ENCODE measurements around the gene RPS6KL1.
"Not testable (repeated sequence)": the region's sequence is repeated elsewhere in the genome, so short reads cannot be mapped to it uniquely, and the experiment has no call there.

The RPS6KL1 gene

DNA sequence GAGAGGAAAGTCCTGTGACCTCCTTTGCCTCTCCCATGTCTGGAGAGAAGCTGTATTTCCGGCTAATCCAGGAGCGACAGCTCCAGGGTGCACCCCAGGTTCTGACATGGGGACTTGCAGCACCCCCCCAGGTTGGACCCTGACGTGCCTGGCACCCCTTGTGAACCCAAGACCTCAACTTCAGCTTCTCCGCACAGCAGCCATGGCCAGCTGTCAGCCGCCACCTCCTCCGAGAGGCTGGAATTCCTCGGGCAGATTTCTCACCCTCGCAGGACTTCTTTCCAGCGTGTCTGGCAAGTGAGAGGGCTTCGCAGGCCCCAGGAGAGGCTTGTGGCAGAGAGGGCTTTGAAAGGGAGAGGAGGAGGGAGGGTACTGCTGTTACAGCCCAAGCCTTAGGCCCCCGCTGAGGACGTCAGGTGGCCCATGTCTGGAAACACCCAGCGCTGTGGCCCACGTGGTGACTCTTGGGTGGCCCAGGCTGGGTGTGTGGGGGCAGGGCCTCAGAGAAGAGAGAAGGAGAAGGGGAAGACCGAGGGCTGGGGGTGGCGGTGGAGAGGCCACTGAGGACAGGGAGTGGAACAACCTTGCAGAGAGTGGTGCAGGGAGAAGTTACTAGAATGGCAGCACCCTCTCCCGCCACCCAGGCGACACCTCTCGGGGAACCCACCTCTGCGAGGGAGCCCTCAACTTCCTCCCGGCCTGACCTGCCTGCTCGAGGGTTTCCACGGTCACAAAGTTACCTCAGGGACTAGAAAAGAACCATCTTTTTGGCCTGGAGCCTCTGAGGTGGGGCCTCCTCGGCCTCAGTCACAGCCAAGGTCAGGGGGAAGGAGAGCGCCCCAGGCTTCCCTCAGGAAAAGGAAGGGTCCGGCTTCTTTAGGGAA, 11.7 kb upstream of the RPS6KL1 start:
- DNase-seq, result no peak

DNA sequence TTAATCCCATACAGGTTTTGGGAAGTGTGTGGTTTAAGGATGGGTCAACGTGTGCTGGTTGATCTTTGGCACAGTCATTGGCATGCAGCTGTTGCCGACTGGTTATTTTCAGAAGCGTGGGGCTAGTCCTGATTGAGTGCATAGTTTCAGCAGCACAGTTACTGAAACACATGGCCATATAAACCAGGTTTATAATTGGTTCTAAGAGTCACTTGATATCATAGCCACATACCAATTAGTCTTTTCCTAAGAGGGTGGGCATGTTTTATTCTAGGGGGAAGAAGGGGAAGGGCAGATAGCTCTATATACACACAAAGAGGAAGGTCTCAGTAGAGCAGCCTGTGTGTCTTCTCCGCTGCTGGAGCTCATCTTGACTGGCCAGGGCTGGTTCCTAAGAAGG, 11.0 kb upstream of the RPS6KL1 start:
- no peak for DNase-seq

DNA sequence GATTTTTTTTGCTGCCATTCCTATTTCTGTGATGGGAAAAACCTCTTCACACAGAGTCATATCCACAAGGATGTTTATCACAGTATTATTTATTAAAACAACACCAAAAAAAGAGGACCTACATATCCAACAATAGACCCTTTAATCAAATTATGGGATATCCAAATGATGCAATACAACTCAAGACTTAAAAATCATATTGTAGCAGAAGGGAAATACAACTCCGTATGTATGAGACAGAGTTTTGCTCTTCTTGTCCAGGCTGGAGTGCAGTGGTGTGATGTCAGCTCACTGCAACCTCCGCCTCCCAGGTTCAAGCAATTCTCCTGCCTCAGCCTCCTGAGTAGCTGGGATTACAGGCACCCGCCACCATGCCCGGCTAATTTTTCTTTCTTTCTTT, 9.9 kb upstream of the RPS6KL1 start:
- not testable (repeated sequence) for DNase-seq

DNA sequence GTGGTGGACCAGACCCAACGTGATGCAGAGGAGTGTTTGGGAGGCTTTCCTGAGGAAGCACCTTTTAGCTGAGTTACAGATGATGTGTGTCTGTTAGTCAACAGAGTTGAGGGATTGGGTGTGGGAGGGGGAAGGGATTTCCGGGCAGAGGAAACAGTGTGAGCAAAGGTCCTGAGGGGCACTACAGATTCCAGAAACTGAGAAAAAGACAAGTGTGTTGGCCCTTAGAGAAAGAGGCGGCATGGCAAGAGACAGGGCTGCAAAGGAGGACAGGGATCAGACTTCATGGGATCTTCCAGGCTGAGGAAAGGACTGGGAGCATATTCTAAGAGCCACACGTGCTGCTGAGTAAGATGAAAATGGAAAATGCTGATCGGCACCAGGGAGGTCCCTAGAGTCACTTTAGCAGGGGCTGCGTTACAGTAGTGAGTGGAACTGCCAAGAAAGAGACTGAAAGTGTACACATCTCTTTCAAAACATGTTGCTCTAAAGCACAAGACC, 9.4 kb upstream of the RPS6KL1 start:
- DNase-seq, result no peak

DNA sequence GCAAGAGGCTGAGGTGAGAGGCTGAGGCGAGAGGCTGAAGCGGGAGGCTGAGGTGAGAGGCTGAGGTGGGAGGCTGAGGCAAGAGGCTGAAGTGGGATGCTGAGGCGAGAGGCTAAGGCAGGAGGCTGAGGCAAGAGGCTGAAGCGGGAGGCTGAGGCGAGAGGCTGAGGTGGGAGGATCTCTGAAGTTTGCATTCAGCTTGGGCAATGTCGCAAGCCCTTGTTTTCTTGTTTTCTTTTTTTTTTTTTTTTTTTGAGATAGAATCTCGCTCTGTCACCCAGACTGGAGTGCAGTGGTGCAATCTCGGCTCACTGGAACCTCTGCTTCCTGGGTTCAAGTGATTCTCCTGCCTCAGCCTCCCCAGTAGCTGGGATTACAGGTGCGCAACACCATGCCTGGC, 8.7 kb upstream of the RPS6KL1 start:
- DNase-seq, result not testable (repeated sequence)

DNA sequence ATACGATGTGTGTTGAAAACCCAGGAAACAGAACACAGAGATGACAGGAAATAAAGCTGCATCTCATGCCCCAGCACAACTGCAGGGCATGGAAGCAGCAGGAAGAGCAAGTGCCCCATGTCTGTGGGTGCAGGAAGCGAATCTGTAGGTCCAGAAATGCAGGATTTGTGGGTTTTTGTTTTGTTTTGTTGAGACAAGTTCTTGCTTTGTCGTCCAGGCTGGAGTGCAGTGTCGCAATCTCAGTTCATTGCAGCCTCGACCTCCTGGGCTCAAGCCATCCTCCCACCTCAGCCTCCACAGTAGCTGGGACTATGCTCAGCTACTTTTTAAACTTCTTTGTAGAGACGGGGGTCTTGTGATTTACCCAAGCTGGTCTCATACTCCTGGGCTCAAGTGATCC, 6.2 kb upstream of the RPS6KL1 start:
- DNase-seq, result no peak

DNA sequence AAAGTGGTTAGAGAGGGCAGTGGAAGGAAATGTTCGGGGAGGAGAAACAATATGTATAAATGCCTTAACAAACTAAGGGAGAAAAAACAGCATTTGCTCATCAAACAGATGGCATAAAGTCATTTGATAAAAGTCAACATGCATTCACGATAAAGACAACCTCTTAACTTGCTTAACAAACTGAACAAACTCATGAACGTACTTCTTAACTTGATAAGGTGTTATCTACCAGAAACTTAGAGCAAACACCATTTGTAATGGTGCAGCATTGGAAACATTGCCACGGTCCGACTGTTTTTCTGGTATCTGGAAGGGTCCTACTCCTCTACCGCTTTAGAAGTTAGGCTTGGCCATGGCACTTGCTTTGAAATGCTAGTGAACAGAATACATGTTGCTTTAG, 4.2 kb upstream of the RPS6KL1 start:
- DNase-seq, result no peak

DNA sequence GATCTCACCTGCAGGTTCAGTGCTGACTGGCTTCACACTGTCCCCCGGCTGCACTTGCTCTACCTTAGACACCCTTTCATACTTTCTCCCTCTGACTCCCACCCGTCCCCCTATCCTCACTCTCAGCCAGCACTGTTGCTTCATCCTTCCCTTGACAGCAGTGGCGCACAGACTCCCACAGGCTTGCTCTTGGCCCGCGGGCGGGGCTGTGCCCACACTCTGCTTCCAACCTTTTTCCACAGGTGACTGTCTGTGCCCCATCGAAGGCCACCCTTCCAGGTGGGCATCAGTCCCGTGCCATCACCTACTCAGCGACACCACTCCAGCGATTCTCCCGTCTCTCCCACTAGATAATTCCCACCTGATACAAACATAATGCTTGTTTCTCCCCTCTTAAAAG, 1.0 kb upstream of the RPS6KL1 start:
- DNase-seq, result no peak

DNA sequence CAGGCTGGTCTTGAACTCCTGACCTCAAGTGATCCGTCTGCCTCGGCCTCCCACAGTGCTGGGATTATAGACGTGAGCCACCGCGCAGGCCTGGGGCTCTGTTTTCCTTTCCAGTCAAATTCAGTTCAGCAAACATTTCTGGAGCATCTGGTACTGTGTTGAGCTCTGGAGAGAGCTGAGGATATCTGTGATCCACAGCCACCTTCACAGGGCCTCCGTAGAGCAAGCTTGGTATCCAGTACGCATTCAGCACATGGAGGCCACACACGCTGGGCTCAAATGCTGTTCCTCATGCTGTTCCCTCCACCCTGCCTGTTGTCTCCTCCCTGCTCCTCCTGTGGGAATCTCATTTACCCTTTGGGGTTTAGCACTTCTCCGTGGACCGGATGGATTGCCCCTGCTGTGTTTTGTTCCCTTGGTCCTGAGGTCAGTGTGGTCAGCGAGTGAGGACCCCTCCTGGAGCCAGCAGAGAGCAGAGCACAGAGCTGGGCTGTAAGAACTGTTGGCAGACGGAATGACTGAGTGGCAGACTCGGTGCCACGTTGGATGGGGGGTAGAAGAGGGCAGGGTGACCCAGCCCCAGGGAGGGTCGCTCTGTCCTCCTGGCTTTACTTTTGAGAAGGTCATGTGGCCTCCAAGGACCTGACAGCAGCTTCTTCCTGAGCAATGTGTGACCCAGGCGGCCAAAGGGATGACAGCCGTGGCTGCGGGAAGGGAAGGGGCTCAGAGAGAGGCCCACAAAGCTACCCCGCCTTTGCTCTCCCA, 891 bp downstream of the RPS6KL1 start:
- no peak for DNase-seq

DNA sequence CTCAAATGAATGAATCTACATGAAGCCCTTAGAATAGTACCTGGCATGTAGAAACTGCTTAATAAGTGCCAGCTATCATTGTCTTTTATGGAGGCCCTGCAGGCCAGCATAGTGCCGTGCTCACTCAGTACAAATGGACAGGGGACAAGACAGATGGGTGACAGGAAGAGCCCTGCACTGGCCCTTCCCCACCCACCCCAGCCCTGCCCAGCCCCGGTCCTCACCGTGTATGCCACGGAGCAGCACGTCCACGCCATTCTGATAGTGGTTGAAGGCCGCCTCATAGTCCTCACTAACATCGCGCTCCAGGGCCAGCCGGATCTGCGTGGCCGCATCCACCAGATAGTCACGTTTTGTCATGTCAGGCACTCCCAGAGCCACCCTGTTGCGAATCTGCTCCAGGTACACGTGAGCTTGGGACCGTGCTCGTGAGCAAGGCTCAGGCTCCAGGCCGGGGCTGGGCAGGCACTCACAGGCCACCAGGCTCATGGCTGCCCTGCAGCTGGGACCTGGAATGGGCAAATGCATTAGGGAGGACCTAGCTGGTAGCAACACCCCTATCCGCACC, 1.9 kb downstream of the RPS6KL1 start:
- no peak for DNase-seq

DNA sequence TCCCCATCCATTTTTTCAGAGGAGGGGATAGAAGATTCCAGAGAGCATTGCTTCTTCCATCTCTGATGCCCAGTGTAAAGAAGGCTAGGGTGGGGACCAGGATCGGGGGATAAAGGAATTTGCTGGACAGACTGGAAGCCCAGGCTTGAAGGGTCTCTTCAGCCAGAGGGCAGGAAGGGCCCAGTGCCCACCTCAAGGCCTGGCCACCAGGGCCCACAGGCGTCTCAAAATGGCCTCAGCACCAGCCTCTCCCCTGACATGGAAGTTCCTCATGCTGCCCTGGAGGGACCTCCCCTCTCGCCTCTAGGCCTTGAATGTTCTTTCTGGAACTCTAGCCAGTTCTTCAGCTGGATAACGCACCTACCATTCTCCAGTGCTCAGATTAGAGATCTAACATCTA, 2.8 kb downstream of the RPS6KL1 start:
- no peak for DNase-seq

DNA sequence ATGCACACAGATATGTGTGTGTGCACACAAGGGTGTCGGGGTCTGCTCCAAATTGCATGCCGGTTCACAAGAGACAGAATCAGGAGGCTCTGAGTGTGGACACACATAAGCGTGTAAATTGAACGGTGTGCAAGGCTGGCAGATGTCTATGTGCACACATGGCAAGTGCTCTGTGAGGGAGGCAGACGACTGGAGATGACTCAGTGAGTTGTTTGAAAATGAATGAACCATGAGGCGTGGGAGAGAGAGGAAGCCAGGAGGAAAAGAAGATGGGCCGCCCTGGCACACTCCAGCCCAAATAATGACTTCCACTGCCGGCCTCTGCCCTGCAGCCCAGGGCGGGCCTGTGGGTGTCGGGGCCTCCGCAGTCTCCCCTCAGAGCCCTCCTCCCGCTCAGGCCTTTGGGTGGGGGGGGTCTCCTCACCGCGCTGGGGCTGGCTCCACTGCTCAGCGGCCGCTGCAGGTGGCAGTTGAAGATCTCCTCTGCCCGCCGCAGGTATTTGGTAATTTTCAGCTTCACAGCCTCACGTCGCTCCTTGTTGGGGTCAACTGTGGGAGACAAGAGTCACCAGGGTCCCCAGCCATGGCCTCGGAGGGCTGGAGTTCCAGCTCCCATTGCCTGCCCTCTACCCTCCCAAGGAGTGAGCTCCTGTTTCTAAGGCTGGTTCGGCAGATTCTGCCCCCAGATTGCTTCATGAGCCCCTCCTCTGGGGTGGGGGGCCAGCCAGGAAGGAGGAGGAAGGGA, 3.5 kb downstream of the RPS6KL1 start:
- DNase-seq, result no peak

DNA sequence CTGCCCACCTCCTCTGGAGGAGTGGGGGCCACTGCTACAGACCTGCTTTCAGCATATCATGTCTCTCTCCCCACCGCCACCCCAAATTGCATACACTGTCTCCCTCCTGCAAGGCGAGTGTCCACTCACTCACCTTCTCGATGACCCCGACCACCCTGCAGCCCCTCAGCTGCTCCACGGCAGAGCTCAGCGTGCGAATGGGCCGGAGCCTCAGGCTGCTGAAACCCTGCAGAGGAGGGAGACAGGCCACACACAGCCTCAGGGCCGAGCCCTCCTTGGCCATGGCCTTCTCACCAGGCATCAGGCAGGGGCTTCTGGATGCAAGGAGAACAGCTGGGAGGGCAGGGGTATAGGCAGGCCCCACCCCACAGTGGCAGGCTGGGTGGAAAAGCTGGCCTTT, 4.7 kb downstream of the RPS6KL1 start:
- DNase-seq, result no peak

DNA sequence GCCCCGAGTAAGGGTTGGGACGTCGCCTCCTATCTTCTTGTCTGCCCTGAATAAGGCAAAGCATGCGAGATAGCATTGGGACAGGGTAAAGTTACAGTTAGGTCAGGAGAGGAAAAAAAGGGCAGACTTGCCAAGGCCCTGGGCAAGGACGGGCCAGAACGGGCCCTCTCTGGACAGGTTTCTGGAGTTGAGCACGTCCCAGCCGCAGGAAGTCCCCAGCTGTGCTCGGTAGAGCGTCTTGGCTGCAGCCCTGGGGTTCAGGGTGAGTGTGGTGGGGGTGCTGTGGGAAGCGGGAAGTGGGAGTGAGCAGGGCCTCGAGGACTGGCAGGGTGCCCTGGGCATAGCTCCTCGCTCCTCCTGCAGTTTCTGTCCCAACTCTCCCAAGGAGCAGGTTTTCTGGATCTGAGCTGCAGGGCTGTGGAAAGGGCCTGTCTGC, 5.4 kb downstream of the RPS6KL1 start:
- no peak for DNase-seq

DNA sequence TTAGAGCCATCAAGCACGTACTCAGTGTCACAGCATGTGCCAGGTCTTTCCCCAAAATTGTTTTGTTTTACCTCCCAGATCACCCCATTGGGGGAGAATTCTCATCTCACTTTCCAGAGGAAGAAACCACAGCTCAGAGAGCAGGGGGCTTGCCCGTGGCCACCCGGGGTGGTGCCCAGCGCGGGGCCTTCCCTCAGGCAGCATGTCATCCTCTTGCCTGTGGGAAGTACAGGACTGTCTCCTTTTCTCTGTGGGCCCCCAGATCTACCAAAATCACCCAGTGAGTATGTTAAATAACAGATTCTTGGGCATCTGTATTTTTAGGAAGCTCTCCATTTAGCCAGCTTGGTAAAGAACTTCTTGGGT, 5.9 kb downstream of the RPS6KL1 start:
- no peak for DNase-seq

DNA sequence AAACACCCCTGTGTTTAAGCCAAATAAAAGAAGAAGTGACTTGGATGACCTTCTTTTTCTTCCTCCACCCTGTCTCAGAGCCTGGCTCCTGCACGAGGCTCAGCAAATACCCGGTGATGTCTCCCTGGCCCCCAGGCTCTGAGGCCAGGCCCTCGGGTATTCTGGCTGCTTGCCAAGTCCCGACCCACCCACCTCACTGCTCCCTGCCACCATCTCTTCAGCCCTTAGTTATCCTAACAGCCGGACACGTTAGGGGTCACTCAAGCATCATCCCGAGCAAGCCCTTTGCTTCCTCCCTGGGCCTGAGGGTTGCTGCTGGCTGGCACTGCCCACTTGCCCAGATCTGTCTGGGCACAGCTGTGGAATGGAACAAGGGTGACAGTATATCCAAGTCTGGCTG, 7.2 kb downstream of the RPS6KL1 start:
- DNase-seq, result no peak

DNA sequence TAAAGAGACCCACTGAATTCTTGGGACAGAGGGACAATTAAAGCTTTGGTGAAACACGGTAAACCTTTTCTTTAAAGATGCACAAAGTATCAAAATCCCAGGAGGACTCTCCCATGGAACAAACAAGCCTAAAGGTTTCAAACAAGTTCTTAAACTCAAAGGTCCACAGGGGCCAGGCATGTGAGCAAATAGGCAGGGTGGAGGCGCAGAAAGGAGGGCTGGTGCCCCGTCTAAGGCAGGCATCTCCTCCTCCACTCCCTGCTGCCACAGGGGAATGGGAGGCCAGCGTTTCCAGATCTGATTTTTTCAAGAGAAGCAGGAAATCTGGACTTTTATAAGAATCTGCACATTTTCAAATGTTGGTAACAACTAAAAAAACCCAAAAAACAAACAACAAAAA, 7.6 kb downstream of the RPS6KL1 start:
- no peak for DNase-seq

DNA sequence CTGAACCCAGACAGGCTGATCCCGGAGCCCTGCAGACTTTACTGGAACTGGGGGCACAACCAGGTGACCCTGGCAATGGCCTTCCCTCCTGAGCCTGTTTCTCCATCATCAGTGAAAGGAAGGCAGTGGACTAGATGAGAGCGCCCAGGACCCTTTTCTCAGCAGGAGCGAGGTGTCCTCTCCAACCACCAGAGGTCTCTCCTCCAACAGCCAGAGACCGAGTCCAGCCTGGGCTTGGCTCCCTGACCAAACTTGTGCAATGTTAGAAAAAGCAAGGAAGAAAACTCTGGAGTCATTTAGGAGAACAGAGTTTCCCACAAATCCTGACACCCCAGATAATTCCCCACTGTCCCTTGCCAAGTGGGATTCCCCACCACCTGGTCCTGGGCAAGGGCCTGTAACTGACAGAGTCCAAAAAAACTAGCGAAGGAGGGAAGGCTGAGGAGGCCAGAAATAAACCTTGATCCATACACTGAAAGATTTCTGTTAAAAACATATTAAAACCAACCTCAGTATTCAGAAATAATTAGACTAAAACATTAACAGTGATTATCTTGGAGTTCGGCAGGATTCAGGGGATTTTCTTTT, 9.0 kb downstream of the RPS6KL1 start:
- no peak for DNase-seq

DNA sequence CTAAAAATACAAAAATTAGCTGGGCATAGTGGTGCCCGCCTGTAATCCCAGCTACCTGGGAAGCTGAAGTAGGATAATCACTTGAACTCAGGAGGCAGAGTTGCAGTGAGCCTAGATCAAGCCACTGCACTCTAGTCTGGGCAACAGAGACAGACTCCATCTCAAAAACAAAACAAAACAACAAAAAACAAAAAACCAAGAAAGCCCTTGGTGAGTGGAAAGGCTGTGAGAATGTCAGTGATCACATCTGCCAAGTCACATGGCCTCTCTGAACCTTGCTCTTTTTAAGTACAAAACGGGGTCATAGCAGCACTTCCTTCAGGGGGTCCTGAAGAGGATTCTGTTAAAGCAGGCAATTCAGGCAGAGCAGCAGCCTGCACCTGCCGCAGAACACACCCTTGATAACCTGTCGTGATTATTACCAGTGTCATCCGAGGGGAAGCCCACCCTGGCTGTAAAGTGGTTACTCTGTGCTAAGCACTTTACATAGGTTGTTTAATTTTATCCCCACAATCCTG, 9.6 kb downstream of the RPS6KL1 start:
- DNase-seq, result no peak

DNA sequence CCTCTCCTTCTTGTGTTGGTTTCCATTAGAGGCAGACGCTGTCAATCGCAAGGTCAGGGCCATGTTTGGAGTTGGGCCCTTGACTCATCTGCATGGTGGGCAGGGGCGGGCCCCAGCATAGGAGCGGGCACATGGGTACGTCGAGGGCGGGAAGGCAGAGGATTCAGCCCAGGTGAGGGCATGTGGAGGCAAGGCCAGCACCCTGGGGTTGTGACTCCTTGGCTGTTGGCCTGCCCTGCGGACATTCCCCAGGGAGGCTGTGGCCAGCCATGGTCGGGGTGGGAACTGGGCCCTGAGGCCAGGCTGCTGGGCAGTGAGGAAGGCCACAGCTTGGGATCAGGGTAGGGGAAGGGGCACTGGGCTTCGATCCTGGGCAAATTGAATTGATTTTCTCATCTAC, 10.3 kb downstream of the RPS6KL1 start:
- no peak for DNase-seq

DNA sequence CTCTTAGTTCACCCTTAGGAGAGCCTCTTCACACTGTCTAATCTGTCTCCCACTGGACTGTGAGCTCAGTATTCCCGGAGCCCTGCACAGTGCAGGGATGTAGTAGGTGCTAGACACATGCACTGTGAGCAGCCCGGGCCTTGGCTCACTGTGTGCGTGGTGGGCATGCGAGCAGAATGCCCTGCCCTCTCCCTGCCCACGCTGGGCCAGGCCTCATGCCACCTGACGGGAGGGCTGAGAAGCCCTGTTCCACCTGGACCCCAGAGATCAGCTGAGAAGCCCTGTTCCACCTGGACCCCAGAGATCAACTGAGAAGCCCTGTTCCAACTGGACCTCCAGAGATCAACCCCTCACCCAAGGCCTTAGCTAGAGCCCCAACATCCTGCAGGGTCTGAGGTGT, 10.9 kb downstream of the RPS6KL1 start:
- DNase-seq, result no peak

DNA sequence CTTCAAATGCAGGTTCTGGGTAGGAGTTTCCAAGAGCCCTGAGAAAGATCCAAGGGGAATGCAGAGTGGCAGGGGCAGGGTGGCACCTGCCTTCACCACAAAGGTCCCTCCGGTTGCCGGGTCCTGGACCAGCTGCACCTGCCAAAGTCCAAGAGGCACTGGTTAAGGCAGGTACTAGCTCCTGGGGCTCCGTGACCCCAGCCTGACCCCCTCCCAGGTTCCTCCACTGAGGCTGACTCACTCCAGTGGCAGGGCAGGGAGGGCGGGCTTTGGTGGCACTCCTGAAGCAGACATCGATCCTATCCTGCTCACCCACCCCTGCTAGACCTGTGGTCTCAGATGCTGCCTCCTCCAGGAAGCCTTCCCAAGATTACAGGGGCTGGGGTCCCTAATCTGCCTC, 11.4 kb downstream of the RPS6KL1 start:
- DNase-seq, result no peak

DNA sequence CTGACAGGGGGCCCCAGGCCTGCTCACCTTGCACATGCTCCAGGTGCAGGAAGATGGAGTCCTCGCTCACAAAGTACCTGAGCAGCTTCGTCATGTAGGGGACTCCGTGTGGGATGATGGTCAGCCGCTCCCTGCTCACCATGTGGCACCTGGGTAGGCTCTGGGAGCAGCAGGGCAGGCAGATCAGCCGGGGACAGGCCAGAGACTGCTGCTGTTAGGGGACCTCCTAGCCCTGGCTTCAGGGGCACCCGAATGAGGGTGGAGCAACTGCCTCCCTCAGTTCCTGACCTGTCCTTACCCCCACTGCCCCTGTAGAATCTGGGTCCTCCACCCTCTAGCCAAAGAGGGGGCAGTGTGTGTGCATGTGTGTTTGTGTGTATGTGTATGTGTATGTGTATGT, 11.8 kb downstream of the RPS6KL1 start:
- DNase-seq, result no peak

Data from NCI-H1048 (cell line).